A673 (cell line): ENCODE results near the gene KIF17.

Experiments used
- EZH2 ChIP-seq: fragments of 200-600 bp; sonication (generic); IDR thresholded peaks from 2 replicates; pipeline ENCODE4 v1.6.1; 2017; ENCODE audit warnings: borderline replicate concordance, low read depth, mild to moderate bottlenecking, mixed read lengths, antibody characterized with exemption, low read length; ENCODE audit not compliant: poor library complexity, severe bottlenecking
- TF ChIP-seq, protein P1 (sequence below): fragments of 300-800, 200-600 bp; sonication (generic); conservative IDR thresholded peaks from 2 replicates; pipeline ENCODE4 v1.5.1; 2017; ENCODE audit warnings: low read depth, mild to moderate bottlenecking, antibody characterized with exemption, low read length, moderate library complexity, mixed read lengths

DNA sequence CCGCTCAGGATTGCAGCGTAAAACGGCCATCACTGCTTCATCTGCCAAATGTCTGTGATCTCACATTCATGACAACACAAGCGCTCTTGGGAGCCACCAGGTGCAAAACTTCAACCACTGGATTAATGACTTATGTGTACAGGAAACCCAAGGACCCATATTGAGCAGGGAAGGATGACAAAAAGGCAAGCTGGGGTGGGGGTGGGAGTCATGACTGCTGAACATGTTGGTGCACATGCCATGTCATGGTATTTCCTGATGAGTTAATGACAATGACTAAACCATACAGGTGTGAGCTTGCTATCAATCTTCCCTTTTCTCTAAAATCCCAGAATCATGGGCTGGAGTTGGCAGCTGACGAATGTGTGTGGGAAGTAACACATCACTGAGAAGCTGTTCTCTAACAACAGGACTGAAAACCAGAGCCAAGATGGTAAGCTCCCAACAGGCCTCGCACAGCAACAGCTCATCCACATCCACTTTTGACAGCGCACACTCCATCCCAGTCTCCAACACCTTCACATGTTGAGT is 17.8 kb upstream of the KIF17 start:
- TF ChIP-seq, protein P1, sequence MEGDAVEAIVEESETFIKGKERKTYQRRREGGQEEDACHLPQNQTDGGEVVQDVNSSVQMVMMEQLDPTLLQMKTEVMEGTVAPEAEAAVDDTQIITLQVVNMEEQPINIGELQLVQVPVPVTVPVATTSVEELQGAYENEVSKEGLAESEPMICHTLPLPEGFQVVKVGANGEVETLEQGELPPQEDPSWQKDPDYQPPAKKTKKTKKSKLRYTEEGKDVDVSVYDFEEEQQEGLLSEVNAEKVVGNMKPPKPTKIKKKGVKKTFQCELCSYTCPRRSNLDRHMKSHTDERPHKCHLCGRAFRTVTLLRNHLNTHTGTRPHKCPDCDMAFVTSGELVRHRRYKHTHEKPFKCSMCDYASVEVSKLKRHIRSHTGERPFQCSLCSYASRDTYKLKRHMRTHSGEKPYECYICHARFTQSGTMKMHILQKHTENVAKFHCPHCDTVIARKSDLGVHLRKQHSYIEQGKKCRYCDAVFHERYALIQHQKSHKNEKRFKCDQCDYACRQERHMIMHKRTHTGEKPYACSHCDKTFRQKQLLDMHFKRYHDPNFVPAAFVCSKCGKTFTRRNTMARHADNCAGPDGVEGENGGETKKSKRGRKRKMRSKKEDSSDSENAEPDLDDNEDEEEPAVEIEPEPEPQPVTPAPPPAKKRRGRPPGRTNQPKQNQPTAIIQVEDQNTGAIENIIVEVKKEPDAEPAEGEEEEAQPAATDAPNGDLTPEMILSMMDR: no peak
- TF ChIP-seq EZH2: no peak
